ENCODE results near the gene PTPRN2.

The PTPRN2 gene

DNA sequence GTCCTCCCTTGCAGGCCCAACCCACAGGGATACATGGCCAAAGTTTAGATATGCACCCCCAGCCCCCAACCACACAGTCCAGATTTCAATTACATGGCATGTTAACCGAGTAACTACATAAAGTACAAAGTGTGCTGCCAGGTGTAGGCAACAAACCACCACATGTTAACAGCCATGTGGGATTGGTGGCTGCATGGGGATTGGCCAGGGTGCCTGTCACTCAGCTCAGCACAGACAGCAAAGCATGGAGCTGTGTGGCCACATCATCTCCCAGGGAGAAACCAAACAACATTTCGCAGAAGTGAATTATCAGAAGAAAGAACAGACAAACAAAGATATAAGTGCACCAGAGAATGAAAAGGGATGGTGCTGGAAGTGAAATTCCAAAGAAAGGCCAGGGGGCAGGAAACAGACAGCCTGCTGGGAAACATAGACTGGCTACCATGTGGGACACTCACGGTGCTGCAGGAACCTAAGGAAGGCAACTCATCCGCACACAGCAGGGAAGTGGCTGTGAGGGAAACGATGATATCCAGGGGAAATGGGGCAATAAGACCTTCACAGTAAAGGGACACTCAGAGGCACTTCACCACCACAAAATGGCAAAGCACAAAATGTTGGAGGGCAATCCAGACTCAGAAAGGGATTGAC, 171.2 kb downstream of the PTPRN2 start:
- TF ChIP-seq, protein P1, sequence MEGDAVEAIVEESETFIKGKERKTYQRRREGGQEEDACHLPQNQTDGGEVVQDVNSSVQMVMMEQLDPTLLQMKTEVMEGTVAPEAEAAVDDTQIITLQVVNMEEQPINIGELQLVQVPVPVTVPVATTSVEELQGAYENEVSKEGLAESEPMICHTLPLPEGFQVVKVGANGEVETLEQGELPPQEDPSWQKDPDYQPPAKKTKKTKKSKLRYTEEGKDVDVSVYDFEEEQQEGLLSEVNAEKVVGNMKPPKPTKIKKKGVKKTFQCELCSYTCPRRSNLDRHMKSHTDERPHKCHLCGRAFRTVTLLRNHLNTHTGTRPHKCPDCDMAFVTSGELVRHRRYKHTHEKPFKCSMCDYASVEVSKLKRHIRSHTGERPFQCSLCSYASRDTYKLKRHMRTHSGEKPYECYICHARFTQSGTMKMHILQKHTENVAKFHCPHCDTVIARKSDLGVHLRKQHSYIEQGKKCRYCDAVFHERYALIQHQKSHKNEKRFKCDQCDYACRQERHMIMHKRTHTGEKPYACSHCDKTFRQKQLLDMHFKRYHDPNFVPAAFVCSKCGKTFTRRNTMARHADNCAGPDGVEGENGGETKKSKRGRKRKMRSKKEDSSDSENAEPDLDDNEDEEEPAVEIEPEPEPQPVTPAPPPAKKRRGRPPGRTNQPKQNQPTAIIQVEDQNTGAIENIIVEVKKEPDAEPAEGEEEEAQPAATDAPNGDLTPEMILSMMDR (IDR thresholded peaks at IDR 0.05): no peak
- no peak overlapping the region for H3K4me3 Mint-ChIP-seq
- peaks cover 25% of the 10 kb centered on the region for H3K27me3 Mint-ChIP-seq (ENCODE audit: low read depth, poor library complexity)
- DNase-seq: no peak
- no peaks in the 10 kb centered on the region for H3K36me3 Mint-ChIP-seq (ENCODE audit: low read depth)
- peaks cover 21% of the 10 kb centered on the region for H3K9me3 Mint-ChIP-seq
- no peak overlapping the region for H3K27ac Mint-ChIP-seq
- peaks cover 20% of the 10 kb centered on the region for H3K4me1 Mint-ChIP-seq

DNA sequence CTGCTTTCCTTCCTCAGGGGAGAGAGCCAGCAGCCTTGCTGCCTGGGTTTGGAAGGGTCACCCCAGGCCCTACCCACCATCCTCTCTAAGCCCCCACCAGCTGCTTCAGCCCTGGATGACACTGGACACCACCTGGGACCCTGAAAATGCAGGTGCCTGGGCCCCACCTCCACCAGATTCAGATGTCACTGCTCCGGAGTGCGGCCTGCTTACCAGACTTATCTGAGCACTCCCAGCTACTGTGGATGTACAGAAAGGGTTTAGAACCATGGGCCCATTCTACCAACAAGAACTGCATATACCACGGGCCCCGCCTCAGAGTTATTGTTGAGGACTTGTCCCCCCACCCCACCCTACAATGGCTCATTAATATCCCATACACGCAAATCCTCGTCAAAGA, 172.3 kb downstream of the PTPRN2 start:
- no peak for DNase-seq
- peaks cover 23% of the 10 kb centered on the region for H3K27me3 Mint-ChIP-seq (ENCODE audit: low read depth, poor library complexity)
- peak overlapping the region; percentile 53 for H3K27ac Mint-ChIP-seq
- H3K4me1 Mint-ChIP-seq: peaks cover 23% of the 10 kb centered on the region
- H3K36me3 Mint-ChIP-seq (ENCODE audit: low read depth): no peaks in the 10 kb centered on the region
- H3K4me3 Mint-ChIP-seq: no peak overlapping the region
- peaks cover 20% of the 10 kb centered on the region for H3K9me3 Mint-ChIP-seq
- TF ChIP-seq, protein P1 (IDR thresholded peaks at IDR 0.05): no peak

DNA sequence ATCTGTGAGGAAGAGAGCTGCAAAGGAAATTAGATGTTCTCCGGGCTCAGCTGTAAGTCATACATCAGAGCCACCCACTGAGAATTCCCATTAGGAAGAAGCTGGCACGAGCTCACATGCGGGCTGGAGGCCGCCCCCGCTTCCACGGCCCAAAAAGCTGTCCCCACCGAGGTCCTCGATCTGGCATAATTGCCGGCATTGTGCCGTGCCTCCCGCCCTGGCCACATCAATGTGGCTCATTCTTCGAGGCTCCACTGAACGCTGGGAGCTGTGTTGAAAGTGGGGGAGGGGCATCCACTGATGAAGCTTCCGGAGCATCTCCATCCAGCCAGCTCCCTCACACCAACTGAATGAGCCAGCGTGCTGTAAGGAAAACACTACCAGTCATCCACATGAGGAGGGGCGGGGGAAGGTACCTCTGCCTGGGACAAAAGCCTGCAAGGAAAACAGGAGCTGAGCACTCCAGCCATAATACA, 173.1 kb downstream of the PTPRN2 start:
- TF ChIP-seq, protein P1 (IDR thresholded peaks at IDR 0.05): no peak
- peaks cover 31% of the 10 kb centered on the region for H3K4me1 Mint-ChIP-seq
- peak overlapping the region; percentile 22 for H3K27ac Mint-ChIP-seq
- H3K36me3 Mint-ChIP-seq (ENCODE audit: low read depth): no peaks in the 10 kb centered on the region
- peaks cover 16% of the 10 kb centered on the region for H3K9me3 Mint-ChIP-seq
- DNase-seq: no peak
- H3K27me3 Mint-ChIP-seq (ENCODE audit: low read depth, poor library complexity): peaks cover 22% of the 10 kb centered on the region
- H3K4me3 Mint-ChIP-seq: no peak overlapping the region

DNA sequence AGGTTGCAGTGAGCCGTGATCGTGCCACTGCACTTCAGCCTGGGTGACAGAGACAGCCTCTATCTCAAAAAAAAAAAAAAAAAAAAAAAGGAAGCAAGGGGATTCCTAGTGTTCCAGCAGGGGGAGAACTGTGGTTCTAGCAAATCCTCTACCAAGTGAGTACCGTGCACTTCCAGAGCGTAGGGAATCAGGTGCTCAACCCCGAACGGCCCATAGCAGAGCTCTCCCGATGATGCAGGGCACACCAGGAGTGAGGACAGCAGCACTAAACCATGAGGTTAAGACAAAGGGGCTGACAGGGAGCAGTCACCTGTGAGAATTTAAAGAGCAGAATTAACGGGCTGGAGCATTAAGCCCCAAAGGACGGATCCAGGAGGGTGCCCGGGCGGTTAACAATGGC, 173.6 kb downstream of the PTPRN2 start:
- peaks cover 36% of the 10 kb centered on the region for H3K4me1 Mint-ChIP-seq
- peak overlapping the region; percentile 87 for H3K27ac Mint-ChIP-seq
- no peaks in the 10 kb centered on the region for H3K36me3 Mint-ChIP-seq (ENCODE audit: low read depth)
- DNase-seq: no peak
- H3K9me3 Mint-ChIP-seq: peaks cover 16% of the 10 kb centered on the region
- H3K4me3 Mint-ChIP-seq: no peak overlapping the region
- peaks cover 19% of the 10 kb centered on the region for H3K27me3 Mint-ChIP-seq (ENCODE audit: low read depth, poor library complexity)
- TF ChIP-seq, protein P1 (IDR thresholded peaks at IDR 0.05): no peak

GRCh38 chr7:158411232-158411950, 176.2 kb downstream of the PTPRN2 start:
- DNase-seq: no peak
- Mint-ChIP-seq H3K4me3 (no peak overlapping the region), H3K4me1 (peaks cover 45% of the 10 kb centered on the region), H3K27ac (no peak overlapping the region), H3K27me3 (ENCODE audit: low read depth, poor library complexity) (peaks cover 14% of the 10 kb centered on the region), H3K9me3 (peaks cover 2% of the 10 kb centered on the region), H3K36me3 (ENCODE audit: low read depth) (no peaks in the 10 kb centered on the region)
- TF ChIP-seq, protein P1 (IDR thresholded peaks at IDR 0.05): no peak

All from nephron progenitor cell (in vitro differentiated cells).